Upper lobe of left lung (tissue), 4 donors: ENCODE data around the gene RAB33A.

ENCODE experiments used
- EP300 ChIP-seq, 4 donors: sonication (generic); formaldehyde crosslinking; IDR thresholded peaks; one replicate each; pipeline ENCODE4 v1.5.1; 2017; ENCODE audit warnings: antibody characterized with exemption in 4 of 4, control low read depth in 2 of 4
- POLR2A ChIP-seq, 4 donors: fragments of 450-650 bp; IDR thresholded peaks; one replicate each; pipeline ENCODE4 v1.5.1; 2016 to 2017; ENCODE audit warnings: antibody characterized with exemption in 4 of 4, mild to moderate bottlenecking in 2 of 4
- POLR2AphosphoS5 ChIP-seq, 2 donors: sonication (generic); formaldehyde crosslinking; IDR thresholded peaks; one replicate each; pipeline ENCODE4 v1.5.1; 2017; ENCODE audit warnings: antibody characterized with exemption in 2 of 2
- TF ChIP-seq, protein P1 (sequence below), 6 experiments: fragments of 450-650 bp in 4 of 6; fragments of 200-600 bp in 2 of 6; sonication (generic) in 2 of 6; IDR thresholded peaks; one replicate each; pipeline ENCODE4 v1.5.1; 2016 to 2019; ENCODE audit warnings: antibody characterized with exemption in 6 of 6

DNA sequence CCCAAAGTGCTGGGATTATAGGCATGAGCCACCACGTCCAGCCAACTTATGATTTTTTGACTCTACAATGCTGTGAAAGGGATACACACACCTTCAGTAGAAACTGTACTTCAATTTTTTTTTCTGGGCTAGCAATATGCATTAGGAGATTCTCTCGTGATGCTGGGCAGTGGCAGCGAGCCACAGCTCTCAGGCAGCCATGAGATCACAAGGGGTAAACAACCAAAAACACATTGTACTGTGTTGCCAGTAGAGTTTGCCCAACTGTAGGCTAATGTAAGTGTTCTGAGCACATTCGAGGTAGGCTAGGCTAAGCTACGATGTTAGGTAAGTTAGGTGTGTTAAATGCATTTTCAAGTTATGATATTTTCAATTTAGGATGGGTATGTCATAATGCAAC, 25.7 kb downstream of the RAB33A start:
- TF ChIP-seq, protein P1, sequence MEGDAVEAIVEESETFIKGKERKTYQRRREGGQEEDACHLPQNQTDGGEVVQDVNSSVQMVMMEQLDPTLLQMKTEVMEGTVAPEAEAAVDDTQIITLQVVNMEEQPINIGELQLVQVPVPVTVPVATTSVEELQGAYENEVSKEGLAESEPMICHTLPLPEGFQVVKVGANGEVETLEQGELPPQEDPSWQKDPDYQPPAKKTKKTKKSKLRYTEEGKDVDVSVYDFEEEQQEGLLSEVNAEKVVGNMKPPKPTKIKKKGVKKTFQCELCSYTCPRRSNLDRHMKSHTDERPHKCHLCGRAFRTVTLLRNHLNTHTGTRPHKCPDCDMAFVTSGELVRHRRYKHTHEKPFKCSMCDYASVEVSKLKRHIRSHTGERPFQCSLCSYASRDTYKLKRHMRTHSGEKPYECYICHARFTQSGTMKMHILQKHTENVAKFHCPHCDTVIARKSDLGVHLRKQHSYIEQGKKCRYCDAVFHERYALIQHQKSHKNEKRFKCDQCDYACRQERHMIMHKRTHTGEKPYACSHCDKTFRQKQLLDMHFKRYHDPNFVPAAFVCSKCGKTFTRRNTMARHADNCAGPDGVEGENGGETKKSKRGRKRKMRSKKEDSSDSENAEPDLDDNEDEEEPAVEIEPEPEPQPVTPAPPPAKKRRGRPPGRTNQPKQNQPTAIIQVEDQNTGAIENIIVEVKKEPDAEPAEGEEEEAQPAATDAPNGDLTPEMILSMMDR (IDR thresholded peaks at IDR 0.05), result no peak
- no peak for TF ChIP-seq POLR2AphosphoS5 (IDR thresholded peaks at IDR 0.05)
- TF ChIP-seq EP300 (IDR thresholded peaks at IDR 0.05), result no peak
- TF ChIP-seq POLR2A (IDR thresholded peaks at IDR 0.05), result no peak
